SK-N-SH treated with all-trans-retinoic acid at 6 μM for 48 hours (cell line): Measurements from ENCODE around the gene LRP5.

Source experiments
- ATAC-seq: fragments of 200-7000 bp; cut with Tn5 transposase; 3 replicates; pipeline ENCODE4 v1.9.1; 2020; ENCODE audit warnings: mild to moderate bottlenecking, moderate library complexity
- ARNTL ChIP-seq: fragments of 450-650 bp; formaldehyde crosslinking; IDR thresholded peaks from 2 replicates; pipeline ENCODE4 v1.5.0; 2020; ENCODE audit warnings: low read depth, mild to moderate bottlenecking, moderate library complexity, borderline replicate concordance
- CREB5 ChIP-seq: fragments of 250-450 bp; sonication (Bioruptor Pico); IDR thresholded peaks from 2 replicates; pipeline ENCODE4 v1.5.1; 2020; ENCODE audit warnings: low read depth, mild to moderate bottlenecking, moderate library complexity
- CSDC2 ChIP-seq: fragments of 250-450 bp; sonication (Bioruptor Pico); IDR thresholded peaks from 2 replicates; pipeline ENCODE4 v1.5.0; 2020; ENCODE audit warnings: mild to moderate bottlenecking, moderate library complexity
- CSRNP3 ChIP-seq: fragments of 250-450 bp; sonication (Bioruptor Pico); IDR thresholded peaks from 2 replicates; pipeline ENCODE4 v1.5.1; 2021; ENCODE audit warnings: mild to moderate bottlenecking, moderate library complexity
- GLIS3 ChIP-seq: fragments of 250-450 bp; sonication (Bioruptor Pico); IDR thresholded peaks from 2 replicates; pipeline ENCODE4 v1.5.0; 2020; ENCODE audit warnings: mild to moderate bottlenecking, moderate library complexity
- OSR1 ChIP-seq: fragments of 250-450 bp; sonication (Bioruptor Pico); IDR thresholded peaks from 2 replicates; pipeline ENCODE4 v1.8.0; 2022; ENCODE audit warnings: moderate library complexity, mild to moderate bottlenecking, inconsistent platforms
- PATZ1 ChIP-seq: fragments of 250-450 bp; sonication (Bioruptor Pico); IDR thresholded peaks from 2 replicates; pipeline ENCODE4 v1.8.0; 2020; ENCODE audit warnings: mild to moderate bottlenecking, moderate library complexity, borderline replicate concordance
- POU6F1 ChIP-seq: fragments of 250-450 bp; sonication (Bioruptor Pico); IDR thresholded peaks from 2 replicates; pipeline ENCODE4 v1.8.0; 2021; ENCODE audit warnings: low read depth, mild to moderate bottlenecking, moderate library complexity, borderline replicate concordance
- PPARA ChIP-seq: fragments of 250-450 bp; sonication (Bioruptor Pico); IDR thresholded peaks from 2 replicates; pipeline ENCODE4 v1.5.0; 2020; ENCODE audit warnings: mild to moderate bottlenecking, borderline replicate concordance
- RARB ChIP-seq: fragments of 250-450 bp; sonication (Bioruptor Pico); IDR thresholded peaks from 2 replicates; pipeline ENCODE4 v1.8.0; 2021; ENCODE audit warnings: mild to moderate bottlenecking, moderate library complexity
- SNAI2 ChIP-seq: fragments of 250-450 bp; sonication (Bioruptor Pico); IDR thresholded peaks from 2 replicates; pipeline ENCODE4 v1.5.0; 2020; ENCODE audit warnings: mild to moderate bottlenecking, moderate library complexity
- TCF4 ChIP-seq: fragments of 250-450 bp; sonication (Bioruptor Pico); IDR thresholded peaks from 2 replicates; pipeline ENCODE4 v1.8.0; 2021; ENCODE audit warnings: mild to moderate bottlenecking, moderate library complexity, borderline replicate concordance
- TOX ChIP-seq: fragments of 250-450 bp; sonication (Bioruptor Pico); IDR thresholded peaks from 2 replicates; pipeline ENCODE4 v1.8.0; 2021; ENCODE audit warnings: mild to moderate bottlenecking, moderate library complexity, borderline replicate concordance
- TSHZ2 ChIP-seq: fragments of 250-450 bp; sonication (Bioruptor Pico); IDR thresholded peaks from 2 replicates; pipeline ENCODE4 v1.5.0; 2020; ENCODE audit warnings: mild to moderate bottlenecking, moderate library complexity
- ZC3H10 ChIP-seq: fragments of 250-450 bp; sonication (Bioruptor Pico); IDR thresholded peaks from 2 replicates; pipeline ENCODE4 v1.5.1; 2021; ENCODE audit warnings: mild to moderate bottlenecking, moderate library complexity
- ZFP3 ChIP-seq: fragments of 250-450 bp; sonication (Bioruptor Pico); IDR thresholded peaks from 2 replicates; pipeline ENCODE4 v1.5.0; 2020; ENCODE audit warnings: mild to moderate bottlenecking, moderate library complexity
- ZFP30 ChIP-seq: fragments of 450-650 bp; formaldehyde crosslinking; IDR thresholded peaks from 2 replicates; pipeline ENCODE4 v1.5.0; 2022; ENCODE audit warnings: mild to moderate bottlenecking, moderate library complexity
- ZNF565 ChIP-seq: fragments of 450-650 bp; formaldehyde crosslinking; conservative IDR thresholded peaks from 2 replicates; pipeline ENCODE4 v1.5.0; 2020; ENCODE audit warnings: low read depth, mild to moderate bottlenecking, moderate library complexity
- ZNF70 ChIP-seq: fragments of 450-650 bp; formaldehyde crosslinking; IDR thresholded peaks from 2 replicates; pipeline ENCODE4 v1.5.0; 2020; ENCODE audit warnings: mild to moderate bottlenecking, moderate library complexity
- ZNF8 ChIP-seq: fragments of 450-650 bp; formaldehyde crosslinking; IDR thresholded peaks from 2 replicates; pipeline ENCODE4 v1.5.0; 2020; ENCODE audit warnings: mild to moderate bottlenecking, moderate library complexity

LRP5 gene

GRCh38 chr11:68454767-68455166, 142.4 kb downstream of the LRP5 start:
- no peak for TF ChIP-seq CSDC2
- no peak for ATAC-seq

GRCh38 chr11:68455485-68455884, 143.1 kb downstream of the LRP5 start:
- TF ChIP-seq OSR1 (CRISPR knock-in tag) (no peak), SNAI2 (CRISPR knock-in tag) (no peak), ZFP3 (CRISPR knock-in tag) (no peak), CREB5 (CRISPR knock-in tag) (no peak), ZNF70 (CRISPR knock-in tag) (no peak), POU6F1 (CRISPR knock-in tag) (no peak), CSRNP3 (no peak), GLIS3 (CRISPR knock-in tag) (no peak), ZC3H10 (CRISPR knock-in tag) (no peak), ZNF8 (CRISPR knock-in tag) (no peak), ZNF565 (CRISPR knock-in tag) (no peak), PATZ1 (CRISPR knock-in tag) (no peak), RARB (CRISPR knock-in tag) (no peak), PPARA (CRISPR knock-in tag) (no peak), TSHZ2 (no peak), TCF4 (CRISPR knock-in tag) (no peak), TOX (no peak)
- no peak for ATAC-seq

GRCh38 chr11:68457216-68457897, 145.0 kb downstream of the LRP5 start:
- no peak for ATAC-seq
- TF ChIP-seq ZNF70 (CRISPR knock-in tag) = no peak
- no peak for TF ChIP-seq ZFP30
- no peak for TF ChIP-seq RARB (CRISPR knock-in tag)
- no peak for TF ChIP-seq POU6F1 (CRISPR knock-in tag)
- TF ChIP-seq CSRNP3 = no peak
- no peak for TF ChIP-seq ARNTL (CRISPR knock-in tag)
- no peak for TF ChIP-seq SNAI2 (CRISPR knock-in tag)
- TF ChIP-seq ZNF8 (CRISPR knock-in tag) = no peak
- TF ChIP-seq ZFP3 (CRISPR knock-in tag) = no peak
- TF ChIP-seq TSHZ2 = no peak
- TF ChIP-seq ZC3H10 (CRISPR knock-in tag) = no peak
- TF ChIP-seq OSR1 (CRISPR knock-in tag) = no peak
